Measurements from ENCODE around the gene CPXCR1.
"Not testable (repeated sequence)": the region's sequence is repeated elsewhere in the genome, so short reads cannot be mapped to it uniquely, and the experiment has no call there.

The CPXCR1 gene

DNA sequence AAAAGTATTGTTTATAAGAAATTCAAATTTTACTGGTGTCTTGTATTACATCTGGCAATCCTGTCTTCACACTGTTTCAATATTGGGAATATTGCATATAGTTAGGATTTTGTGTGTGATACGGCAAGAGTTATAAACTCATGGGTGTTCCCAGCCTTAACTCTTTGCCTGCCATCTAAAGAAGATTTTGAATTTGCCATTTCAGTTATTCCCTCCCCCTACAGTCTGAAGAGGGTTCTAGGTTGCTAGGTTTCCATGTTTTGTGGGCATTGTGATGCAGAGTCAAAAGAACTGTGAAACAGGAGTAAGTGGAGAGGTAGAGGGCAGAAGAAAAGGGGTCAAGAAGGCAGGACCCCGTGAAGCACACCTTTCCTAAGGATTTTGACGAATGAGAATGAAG lies at the start of gene CPXCR1:
TSS of gene CPXCR1 (plus strand) at position 301 of the 400 bp plus-strand sequence. CDS start 6,190 bp downstream, outside the sequence.
- DNase-seq, result no peak

DNA sequence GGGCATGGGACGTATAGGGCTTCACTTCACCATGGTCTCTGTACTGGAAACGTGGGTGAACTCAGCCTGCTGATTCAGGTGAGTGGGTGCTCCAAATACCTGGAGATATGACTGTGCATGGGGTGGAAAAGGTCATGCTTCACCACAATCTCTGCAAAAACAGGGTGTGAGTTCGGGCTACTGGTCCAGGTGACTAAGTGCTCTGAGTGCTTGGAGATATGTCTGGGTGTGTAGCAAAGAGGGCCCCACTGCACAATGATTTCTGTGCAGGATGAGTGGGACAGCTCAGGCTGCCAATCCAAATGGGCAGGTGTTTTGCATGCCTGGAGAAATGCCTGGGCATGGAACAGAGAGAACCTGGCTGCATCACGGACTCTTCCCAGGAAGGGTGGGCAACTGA lies 11.2 kb upstream of the CPXCR1 start:
- DNase-seq, result no peak

DNA sequence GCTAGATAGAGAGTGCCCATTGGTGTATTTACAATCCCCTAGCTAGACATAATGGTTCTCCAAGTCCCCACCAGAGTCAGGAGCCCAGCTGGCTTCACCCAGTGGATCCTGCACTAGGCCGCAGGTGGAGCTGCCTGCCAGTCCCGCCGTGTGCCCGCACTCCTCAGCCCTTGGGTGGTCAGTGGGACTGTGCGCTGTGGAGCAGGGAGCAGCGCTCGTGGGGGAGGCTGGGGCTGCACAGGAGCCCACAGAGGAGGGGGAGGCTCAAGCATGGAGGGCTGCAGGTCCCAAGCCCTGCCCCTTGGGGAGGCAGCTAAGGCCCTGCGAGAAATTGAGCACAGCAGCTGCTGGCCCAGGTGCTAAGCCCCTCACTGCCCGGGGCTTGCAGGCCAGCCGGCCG lies 810 bp upstream of the CPXCR1 start:
- DNase-seq, result not testable (repeated sequence)

DNA sequence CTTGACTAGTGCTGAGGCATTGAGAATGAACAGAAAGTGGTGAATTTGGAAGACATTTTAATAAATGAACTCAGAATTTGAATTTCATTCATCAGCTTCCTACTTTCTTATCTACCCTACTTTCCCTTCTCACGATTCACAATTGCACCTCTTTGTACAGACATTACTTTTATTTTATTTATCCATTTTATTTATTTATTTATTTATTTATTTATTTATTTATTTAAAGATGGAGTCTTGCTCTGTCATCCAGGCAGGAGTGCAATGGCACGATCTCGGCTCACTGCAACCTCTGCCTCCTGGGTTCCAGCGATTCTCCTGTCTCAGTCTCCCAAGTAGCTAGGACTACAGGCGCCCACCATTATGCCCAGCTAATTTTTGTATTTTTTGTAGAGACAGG lies 5.3 kb downstream of the CPXCR1 start:
- DNase-seq, result not testable (repeated sequence)

DNA sequence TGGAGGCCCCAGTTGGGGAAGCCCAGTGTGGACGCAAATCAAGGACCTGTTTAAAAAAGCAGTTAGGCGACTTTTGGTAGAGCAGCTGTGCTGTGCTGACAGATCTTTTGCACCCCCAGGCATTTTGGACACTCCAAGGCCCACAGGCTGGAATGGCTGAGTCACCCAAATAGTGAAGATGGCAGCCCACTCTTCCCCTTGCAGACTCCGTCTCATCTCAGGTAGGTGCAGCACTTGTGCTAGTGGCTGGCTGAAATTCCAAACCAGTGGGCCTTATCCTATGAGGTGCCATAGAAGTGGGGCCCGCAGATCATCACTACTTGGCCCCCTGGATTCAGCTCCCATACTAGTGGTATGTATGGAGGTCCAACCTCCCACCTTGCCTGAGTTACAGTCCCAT lies 42.8 kb downstream of the CPXCR1 start:
- DNase-seq, result no peak

All from amygdala (tissue), 56 donors.